DOHH2 (cell line): Measurements from ENCODE around the gene C1orf105.

Experiments used
- H3F3A ChIP-seq: fragments of 200-600 bp; sonication (generic), shearing (Covaris generic); 2 replicates; pipeline ENCODE4 v1.6.0; 2016; ENCODE audit warnings: antibody characterized with exemption, mild to moderate bottlenecking; ENCODE audit not compliant: control insufficient read depth, insufficient read depth
- H3K27ac ChIP-seq: fragments of 200-600 bp; sonication (generic); 2 replicates; pipeline ENCODE4 v1.5.1; 2014; ENCODE audit warnings: low read depth, mild to moderate bottlenecking, low read length, moderate library complexity
- H3K27me3 ChIP-seq: fragments of 200-600 bp; sonication (generic); 2 replicates; pipeline ENCODE4 v1.6.1; 2014; ENCODE audit warnings: mild to moderate bottlenecking, low read length, mixed read lengths; ENCODE audit not compliant: control insufficient read depth
- H3K36me3 ChIP-seq: fragments of 200-600 bp; sonication (generic); 2 replicates; pipeline ENCODE4 v1.6.1; 2014; ENCODE audit warnings: mild to moderate bottlenecking, low read length, moderate library complexity, mixed read lengths; ENCODE audit not compliant: control insufficient read depth
- H3K4me1 ChIP-seq: fragments of 200-600 bp; sonication (generic); 2 replicates; pipeline ENCODE4 v1.6.1; 2014; ENCODE audit warnings: mild to moderate bottlenecking, low read length, mixed read lengths; ENCODE audit not compliant: control insufficient read depth
- H3K4me2 ChIP-seq: fragments of 200-600 bp; sonication (generic); 2 replicates; pipeline ENCODE4 v1.6.0; 2014; ENCODE audit warnings: mild to moderate bottlenecking, low read length, moderate library complexity
- H3K4me3 ChIP-seq: fragments of 200-600 bp; sonication (generic); 2 replicates; pipeline ENCODE4 v1.5.1; 2014; ENCODE audit warnings: mild to moderate bottlenecking, low read length, mixed read lengths
- H3K79me2 ChIP-seq: fragments of 200-600 bp; sonication (generic); 2 replicates; pipeline ENCODE4 v1.6.1; 2014; ENCODE audit warnings: mild to moderate bottlenecking, low read length, mixed read lengths; ENCODE audit not compliant: control insufficient read depth
- H3K9me2 ChIP-seq: fragments of 200-600 bp; sonication (generic); replicated peaks from 2 replicates; pipeline ENCODE4 v1.6.1; 2014; ENCODE audit warnings: mild to moderate bottlenecking, low read length, mixed read lengths; ENCODE audit not compliant: control insufficient read depth
- H3K9me3 ChIP-seq: fragments of 200-600 bp; sonication (generic); 2 replicates; pipeline ENCODE4 v1.6.1; 2014; ENCODE audit warnings: antibody characterized with exemption, low read length, mixed read lengths; ENCODE audit not compliant: control insufficient read depth, insufficient read depth
- H4K20me1 ChIP-seq: fragments of 200-600 bp; sonication (generic); 2 replicates; pipeline ENCODE4 v1.6.0; 2014; ENCODE audit warnings: low read depth, mild to moderate bottlenecking, antibody characterized with exemption, low read length, moderate library complexity; ENCODE audit not compliant: control insufficient read depth, insufficient read depth
- EZH2phosphoT487 ChIP-seq: fragments of 200-600 bp; sonication (generic); IDR thresholded peaks from 2 replicates; pipeline ENCODE4 v1.6.1; 2017; ENCODE audit warnings: borderline replicate concordance, mild to moderate bottlenecking, antibody characterized with exemption, low read length, moderate library complexity, mixed read lengths
- TF ChIP-seq, protein P1 (sequence below): fragments of 200-600 bp; sonication (generic); IDR thresholded peaks from one replicate; pipeline ENCODE4 v1.5.1; 2014; ENCODE audit warnings: antibody characterized with exemption, mild to moderate bottlenecking, low read depth, low read length; ENCODE audit not compliant: poor library complexity, severe bottlenecking

Gene C1orf105

DNA sequence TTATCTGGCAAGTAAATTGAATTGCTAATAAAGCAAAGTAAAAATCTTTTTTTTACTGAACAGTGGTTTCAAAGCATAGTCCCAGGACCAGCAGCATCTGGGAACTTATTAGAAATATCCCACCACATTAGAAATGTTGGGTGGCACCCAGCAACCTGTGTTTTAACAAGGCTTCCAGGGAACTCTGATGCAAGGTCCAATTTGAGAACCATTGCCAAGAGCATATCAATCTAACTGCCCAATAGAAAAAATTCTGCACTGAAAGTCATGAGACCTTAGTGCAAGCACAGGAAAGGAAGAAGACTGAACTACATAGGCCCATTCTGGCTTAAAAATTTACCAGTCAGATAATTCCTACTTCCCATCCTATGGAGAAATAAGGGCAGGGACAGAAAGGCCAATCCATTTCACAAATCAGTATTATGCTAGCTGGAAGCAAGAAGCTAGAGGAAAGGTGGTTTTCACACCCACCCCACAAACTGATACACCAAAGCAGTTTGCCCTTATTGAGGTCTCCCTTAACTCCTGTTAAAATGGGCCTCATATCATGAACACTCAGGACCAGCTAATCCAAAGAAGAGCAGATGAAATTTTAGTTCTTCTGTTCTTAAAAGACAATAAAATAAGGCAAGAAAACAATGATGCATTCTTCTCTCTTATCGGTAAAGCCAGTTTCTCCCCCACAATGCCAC, 17.5 kb upstream of the C1orf105 start:
- Histone ChIP-seq H3F3A (no peaks in the 10 kb centered on the region), H3K9me3 (no peaks in the 10 kb centered on the region), H3K27ac (no peak overlapping the region), H3K27me3 (peaks cover 5% of the 10 kb centered on the region; the same call in 1 of the 2 replicates), H3K9me2 (no peaks in the 10 kb centered on the region), H3K79me2 (no peaks in the 10 kb centered on the region), H3K4me3 (no peak overlapping the region), H4K20me1 (no peaks in the 10 kb centered on the region), H3K36me3 (no peaks in the 10 kb centered on the region), H3K4me1 (peaks cover 6% of the 10 kb centered on the region), H3K4me2 (no peak overlapping the region)
- TF ChIP-seq, protein P1, sequence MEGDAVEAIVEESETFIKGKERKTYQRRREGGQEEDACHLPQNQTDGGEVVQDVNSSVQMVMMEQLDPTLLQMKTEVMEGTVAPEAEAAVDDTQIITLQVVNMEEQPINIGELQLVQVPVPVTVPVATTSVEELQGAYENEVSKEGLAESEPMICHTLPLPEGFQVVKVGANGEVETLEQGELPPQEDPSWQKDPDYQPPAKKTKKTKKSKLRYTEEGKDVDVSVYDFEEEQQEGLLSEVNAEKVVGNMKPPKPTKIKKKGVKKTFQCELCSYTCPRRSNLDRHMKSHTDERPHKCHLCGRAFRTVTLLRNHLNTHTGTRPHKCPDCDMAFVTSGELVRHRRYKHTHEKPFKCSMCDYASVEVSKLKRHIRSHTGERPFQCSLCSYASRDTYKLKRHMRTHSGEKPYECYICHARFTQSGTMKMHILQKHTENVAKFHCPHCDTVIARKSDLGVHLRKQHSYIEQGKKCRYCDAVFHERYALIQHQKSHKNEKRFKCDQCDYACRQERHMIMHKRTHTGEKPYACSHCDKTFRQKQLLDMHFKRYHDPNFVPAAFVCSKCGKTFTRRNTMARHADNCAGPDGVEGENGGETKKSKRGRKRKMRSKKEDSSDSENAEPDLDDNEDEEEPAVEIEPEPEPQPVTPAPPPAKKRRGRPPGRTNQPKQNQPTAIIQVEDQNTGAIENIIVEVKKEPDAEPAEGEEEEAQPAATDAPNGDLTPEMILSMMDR, result no peak
- TF ChIP-seq EZH2phosphoT487, result no peak

DNA sequence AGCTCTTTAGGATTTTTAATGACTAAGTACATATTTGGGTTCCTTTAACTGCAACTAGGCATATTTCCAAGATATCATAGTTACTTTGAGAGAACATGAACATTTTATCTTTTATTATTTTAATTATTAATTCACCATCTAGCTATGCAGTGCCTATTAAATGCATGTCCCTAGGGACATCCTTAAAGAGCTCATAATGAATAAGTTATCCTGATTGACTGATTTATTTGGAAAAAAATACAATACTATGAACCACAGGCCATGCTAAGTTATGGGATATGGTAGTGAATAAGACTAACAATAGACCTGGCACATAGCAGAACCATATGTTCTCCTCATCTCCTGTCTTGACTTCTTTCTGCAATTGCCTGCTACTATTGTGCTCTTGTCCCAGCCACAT, 16.4 kb upstream of the C1orf105 start:
- TF ChIP-seq, protein P1, result no peak
- Histone ChIP-seq H3K36me3 (no peaks in the 10 kb centered on the region), H3K9me3 (no peaks in the 10 kb centered on the region), H3K4me2 (no peak overlapping the region), H3K79me2 (no peaks in the 10 kb centered on the region), H3K9me2 (no peaks in the 10 kb centered on the region), H3K4me1 (peaks cover 3% of the 10 kb centered on the region), H3K27ac (no peak overlapping the region), H4K20me1 (no peaks in the 10 kb centered on the region), H3K27me3 (peaks cover 5% of the 10 kb centered on the region; the same call in 1 of the 2 replicates), H3K4me3 (no peak overlapping the region), H3F3A (no peaks in the 10 kb centered on the region)

DNA sequence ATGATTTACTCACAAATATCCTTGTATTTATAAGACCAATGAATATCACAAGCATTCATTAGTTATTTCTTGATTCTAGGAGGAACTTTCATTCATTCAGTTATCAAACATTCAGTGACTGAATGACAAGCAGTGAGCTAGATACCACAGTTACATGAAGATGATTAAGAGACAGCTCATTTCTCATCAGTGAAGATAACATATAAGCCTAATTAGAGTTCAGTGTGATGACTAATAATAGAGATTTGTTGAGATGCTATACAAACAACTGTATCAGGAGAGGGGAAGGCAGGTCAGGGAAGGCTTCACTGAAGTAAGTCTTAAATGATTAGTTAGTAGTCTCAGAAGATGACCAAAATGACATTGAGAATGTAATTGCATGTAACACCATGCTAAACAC, 14.6 kb upstream of the C1orf105 start:
- Histone ChIP-seq H3K4me2 (no peak overlapping the region), H3K27me3 (0 out of 2 replicates have a peak, but pooled peaks cover under 1% of the 10 kb centered on the region), H3F3A (no peaks in the 10 kb centered on the region), H4K20me1 (no peaks in the 10 kb centered on the region), H3K79me2 (no peaks in the 10 kb centered on the region), H3K4me1 (no peaks in the 10 kb centered on the region), H3K9me2 (no peaks in the 10 kb centered on the region), H3K4me3 (no peak overlapping the region), H3K36me3 (no peaks in the 10 kb centered on the region), H3K9me3 (no peaks in the 10 kb centered on the region), H3K27ac (no peak overlapping the region)
- TF ChIP-seq, protein P1, result no peak
- TF ChIP-seq EZH2phosphoT487, result no peak
